ENCODE data around the gene SHC4.
"Not testable (repeated sequence)": the region's sequence is repeated elsewhere in the genome, so short reads cannot be mapped to it uniquely, and the experiment has no call there.

SHC4 gene

DNA sequence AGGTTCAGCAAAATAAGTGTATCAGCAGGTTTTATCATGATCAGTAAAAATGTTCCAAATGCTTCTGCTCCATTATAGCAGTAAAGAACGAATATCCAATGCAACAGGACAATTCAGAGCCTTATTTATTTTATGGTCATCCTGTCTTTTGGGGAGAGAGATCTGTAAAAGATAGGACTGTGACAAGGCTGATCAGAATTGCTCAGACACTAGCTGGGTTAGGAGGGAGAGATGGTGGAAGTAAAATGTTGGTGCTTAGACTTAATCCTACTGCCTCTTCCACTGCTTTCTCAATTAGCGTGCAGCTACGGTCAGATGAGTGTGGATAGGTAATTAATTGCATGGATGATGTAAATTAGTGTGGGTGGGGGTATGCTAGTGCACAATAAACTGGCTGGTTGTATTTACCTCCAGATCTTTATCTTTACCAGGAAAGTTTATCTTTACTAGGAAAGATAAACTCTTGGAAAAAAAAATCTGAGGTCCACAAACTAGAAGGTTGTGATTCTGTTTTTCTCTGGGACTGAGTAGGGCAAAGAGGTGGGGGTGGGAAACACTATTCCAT is 83.6 kb downstream of the SHC4 start:
- DNase-seq (ENCODE audit: low spot score): no peak

DNA sequence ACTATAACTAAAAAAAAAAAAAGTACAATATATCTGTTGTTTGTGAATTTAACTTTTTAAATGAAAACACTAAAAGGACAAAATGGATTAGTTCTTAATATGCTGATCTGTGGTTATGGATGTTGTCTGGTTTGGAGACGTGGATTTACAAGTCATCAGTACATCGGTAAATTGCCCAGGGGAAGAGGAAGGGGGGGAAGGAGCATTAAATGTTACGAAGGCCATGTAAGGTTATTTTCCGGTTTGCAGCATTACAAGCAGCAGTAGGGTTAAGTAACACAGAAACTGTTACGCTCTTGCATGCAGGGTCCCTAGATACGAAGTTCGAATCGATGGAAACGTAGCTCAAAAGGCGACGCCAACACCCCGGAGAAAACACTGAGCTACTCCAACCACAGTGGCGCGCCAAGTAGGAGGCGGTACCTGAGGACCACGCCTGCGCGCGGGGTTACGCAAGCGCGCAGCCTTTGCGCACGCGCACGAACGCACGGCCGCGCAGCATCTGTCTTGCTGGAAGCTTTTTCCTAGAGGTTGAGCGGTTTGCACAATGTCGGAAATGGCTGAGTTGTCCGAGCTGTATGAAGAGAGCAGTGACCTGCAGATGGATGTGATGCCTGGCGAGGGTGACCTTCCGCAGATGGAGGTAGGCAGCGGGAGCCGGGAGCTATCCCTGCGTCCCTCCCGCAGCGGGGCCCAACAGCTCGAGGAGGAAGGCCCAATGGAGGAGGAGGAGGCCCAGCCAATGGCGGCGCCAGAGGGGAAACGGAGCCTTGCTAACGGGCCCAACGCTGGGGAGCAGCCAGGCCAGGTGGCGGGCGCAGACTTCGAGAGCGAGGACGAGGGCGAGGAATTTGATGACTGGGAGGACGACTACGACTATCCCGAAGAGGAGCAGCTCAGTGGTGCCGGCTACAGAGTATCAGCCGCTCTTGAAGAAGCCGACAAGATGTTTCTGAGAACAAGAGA is 85.8 kb downstream of the SHC4 start, which contains the start of gene EID1:
TSS of gene EID1 (plus strand) at position 505 of the 966 bp plus-strand sequence. CDS start at position 548, 43 bp downstream.
- peak; percentile 94 for DNase-seq (ENCODE audit: low spot score)

DNA sequence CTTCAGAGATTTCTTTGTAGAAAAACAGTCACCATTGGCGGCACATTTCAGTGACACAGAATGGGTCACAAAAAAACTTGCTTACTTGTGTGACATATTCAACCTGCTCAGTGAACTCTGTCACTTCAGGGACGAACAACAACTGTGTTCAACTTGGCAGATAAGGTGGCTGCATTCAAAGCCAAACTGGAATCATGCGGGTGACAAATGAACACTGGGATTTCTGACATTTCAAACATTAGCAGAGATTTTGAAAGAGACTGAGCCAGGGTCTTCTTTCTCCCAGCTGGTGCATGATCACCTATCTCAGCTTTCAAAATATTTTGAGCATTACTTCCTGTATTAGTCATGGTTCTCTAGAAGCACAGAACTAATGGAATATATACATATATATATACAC is 87.7 kb downstream of the SHC4 start:
- no peak for DNase-seq (ENCODE audit: low spot score)

DNA sequence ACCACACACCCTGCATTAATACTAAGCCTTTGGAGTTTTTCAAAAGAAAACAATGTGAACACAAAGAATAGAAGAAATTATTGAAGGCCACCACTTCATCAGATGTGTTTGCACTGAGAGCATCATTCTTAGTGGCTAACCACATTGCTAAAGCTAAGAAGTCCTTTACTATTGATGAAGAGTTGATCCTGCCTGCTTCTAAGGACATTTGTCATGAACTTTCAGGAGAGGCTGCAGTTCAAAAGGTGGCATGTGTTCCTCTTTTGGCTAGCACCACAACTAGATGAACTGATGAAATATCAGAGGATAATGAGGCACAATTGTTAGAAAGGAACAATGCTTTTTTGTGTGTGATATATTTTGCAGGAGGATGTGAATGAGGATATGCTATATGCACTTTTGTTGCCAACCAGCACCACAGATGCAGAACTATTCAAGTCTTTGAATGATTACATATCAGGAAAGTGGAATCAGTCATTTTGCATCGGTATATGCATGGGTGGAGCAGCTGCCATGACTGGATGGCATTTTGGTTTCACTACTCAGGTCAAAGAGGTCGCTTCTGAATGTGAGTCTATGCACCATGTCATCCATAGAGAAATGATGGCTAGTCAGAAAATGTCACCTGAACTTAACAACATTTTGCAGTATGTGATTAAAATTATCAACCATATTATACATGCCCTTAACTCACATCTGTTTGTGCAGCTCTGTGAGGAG is 88.3 kb downstream of the SHC4 start:
- DNase-seq (ENCODE audit: low spot score): no peak

DNA sequence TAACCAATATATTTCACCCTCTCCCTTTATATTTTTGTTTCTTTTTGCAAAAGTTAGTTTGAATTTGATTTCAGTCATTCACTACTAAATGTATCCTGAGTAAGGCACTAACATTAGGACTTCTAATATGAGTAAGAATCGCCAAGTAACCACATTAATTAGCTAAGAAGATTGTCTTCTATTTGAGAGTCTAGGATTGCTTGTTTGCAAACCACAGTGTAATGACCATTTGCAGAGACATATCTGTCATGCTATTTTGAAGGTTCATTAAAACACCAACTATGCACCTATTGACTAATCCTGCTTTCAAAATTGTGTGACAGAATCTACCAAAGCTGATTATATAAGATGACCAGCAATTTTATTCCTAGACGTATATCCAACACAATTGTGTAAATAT is 91.1 kb downstream of the SHC4 start:
- DNase-seq (ENCODE audit: low spot score): no peak

DNA sequence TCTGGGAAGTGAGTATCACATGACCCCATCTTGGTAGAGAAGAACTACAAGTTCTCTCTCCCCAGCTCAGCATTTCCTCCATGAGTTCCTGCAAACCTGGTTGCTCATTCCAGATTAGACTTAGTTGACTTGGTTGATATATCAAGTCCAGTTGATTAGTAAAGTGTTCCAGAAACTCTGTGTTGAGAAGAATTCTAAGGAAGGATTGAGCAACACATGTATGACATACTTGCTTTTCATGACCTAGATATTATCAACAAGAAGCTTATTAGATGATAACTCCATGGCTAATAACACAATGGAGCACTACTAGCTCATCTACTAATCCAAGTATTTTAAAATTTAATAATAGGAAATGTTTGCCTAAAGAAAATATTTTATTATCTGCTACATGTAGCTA is 92.2 kb downstream of the SHC4 start:
- no peak for DNase-seq (ENCODE audit: low spot score)

DNA sequence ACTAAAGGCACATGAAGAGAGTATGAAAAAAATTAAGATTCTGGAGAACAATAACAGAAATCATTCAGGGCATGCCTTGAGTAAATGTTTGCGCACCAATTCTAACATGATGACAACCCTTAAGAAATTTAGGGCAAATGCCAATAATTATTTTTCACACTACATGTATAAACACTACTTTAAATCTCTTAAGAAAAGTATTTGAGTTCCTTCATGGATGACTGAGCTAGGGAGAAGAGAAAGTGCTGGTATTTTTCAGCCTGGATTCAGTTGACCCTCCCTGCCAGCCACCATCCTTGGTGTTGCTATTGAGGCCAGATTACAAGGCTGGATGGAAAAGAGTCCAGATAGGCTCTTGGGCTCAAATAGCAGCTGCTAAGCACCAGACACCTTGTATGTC is 93.8 kb downstream of the SHC4 start:
- no peak for DNase-seq (ENCODE audit: low spot score)

DNA sequence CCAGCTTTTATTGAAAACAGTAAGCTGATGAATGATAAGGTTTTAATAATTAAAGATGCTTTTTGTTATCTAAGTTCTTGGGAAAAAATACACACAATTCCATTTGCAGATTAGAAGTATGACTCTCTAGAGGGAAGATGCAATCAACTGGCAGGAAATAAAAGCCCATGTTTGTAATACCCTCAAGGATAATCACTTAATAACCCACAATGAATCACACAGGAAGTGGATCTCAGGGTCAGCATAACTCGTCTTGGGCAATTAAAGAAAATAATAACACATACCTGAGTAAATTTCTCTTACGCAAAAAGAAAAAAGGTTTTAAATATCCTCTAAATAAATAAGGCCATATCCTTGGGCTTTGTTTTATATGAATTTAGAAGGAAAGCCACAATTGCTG is 95.2 kb downstream of the SHC4 start:
- DNase-seq (ENCODE audit: low spot score): no peak

DNA sequence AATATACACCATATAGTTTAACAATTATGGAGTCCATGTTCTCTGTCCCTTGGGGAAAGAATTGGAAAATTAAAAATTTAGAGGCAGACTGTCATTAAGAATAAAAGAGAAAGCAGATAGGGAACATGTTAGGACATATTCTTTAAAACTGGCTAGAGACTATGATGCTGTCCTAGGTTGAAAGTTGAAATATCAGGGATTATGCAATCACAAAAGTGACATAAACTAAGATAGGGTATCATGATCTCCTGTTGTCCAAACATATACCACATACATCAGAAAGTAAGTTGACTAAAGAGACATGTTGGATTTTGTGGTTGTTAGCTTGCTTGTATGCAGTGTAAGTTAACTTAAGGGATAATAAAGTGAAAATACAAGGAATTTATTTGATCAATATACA is 95.7 kb downstream of the SHC4 start:
- DNase-seq (ENCODE audit: low spot score): no peak

DNA sequence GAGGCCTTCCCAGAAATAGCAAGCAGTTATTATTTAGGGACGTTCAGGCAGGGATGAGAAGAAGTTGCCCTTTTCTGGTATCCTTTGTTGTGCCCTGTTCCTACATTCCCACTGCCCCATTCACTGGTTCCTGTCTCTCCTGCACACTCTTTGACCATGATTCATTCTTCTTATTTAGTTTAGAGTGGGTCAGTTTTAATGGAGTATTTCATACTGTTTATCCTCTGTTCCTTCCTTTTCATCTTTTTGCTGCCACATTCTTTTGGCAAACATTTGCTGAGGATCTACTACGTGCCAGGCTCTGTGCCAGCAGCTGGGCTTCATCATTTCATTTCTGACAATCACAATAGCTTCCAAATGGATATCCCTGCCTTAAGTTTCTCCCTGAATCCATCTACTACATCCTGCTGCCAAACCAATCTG is 97.6 kb downstream of the SHC4 start:
- no peak for DNase-seq (ENCODE audit: low spot score)

DNA sequence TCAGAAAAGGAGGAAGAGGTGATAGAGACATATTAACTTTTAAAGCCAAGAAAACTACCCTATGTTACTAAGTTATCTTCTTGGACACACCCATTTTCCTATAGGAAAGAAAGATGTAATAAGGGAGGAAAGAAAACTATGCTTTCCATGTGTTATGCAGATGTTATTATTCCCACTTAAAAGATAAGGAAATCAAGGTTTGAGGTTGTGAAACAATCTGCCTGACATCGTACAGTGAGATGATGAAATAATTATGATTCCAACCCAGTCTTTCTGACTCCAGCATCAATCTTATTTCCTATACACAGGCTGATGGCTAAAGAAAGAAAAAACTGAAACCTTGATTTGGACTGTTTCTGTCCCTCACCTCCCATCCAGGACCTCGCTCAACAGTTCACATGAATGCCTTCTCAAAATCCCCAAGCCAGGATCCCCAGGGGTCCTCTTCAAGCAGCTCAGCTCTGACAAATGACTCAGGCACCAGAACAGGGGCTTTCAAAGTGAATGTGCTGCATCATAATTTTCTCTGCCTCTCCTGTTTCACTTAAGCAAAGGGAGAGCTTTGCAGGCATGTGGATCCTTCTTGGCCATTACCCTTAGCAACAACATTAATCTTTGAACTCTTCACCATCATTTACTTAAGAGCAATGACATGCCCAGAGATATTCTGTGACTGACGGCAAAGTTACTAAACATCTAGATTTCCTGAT is 98.2 kb downstream of the SHC4 start:
- DNase-seq (ENCODE audit: low spot score): no peak

DNA sequence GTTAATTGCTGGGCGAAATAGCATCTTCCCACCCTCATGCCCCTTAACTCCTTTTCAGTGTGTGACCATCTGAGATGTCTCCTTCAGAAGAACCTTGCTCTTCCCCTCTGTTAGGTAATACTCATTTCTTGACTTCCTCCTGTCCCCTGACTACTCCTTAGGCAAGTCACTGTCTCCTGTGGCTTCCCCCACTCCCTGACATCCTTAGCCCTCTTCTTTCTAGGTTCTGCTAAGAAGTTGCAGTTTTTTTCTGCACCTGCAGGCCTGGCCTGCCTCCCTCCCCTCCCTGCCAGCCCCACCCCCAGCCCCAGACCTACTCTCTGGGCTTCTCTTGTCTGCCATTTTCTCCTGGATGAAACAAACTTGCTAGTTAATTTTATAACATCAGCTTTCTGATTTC is 101.0 kb downstream of the SHC4 start:
- no peak for DNase-seq (ENCODE audit: low spot score)

DNA sequence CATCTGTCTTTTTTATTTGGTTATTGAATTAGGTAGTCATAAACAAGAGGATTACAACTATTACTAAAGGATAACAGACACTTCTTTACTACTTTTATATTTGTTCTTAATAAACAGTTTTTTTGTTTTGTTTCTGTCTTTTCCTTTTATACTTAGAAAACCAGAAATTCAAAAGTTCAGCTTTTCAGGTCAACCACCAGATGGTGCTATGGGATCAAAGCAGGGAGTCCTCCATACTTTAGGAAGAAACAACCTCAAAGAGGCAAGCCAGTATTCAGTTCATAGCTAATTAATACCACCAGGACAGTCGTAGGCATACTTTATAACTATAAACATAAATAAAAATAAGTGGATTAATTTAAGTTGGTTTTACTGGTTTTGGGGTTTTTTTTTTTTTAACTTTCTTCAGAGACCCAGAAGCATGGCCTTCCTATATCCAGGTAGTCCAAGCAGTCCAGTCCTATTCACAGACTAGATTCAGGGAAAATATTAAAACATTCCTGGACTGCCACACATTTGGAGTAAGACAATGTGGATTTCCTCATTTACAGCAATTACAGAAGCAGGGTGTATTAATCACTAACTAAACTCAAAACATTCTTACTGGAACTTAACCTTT is 101.8 kb downstream of the SHC4 start:
- peak; percentile 77 for DNase-seq (ENCODE audit: low spot score)

DNA sequence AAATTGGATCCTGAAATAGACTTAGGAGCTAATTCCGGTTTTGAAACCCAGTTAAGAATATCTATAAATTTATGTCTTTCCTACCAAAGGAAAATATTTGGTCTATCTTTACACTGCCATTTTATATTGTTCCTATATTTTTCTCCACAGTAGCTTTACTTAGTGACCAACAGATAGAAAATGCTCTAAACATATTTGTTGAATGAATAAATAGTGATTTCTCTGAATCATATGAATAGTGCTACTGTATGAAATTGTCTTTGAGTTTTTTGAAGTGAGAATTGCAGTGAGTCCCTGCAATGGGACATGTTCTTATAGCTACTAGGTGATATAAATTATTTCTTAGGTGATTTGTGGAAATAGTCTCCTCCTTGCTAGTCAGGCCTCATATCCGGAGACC is 104.3 kb downstream of the SHC4 start:
- DNase-seq (ENCODE audit: low spot score): no peak

DNA sequence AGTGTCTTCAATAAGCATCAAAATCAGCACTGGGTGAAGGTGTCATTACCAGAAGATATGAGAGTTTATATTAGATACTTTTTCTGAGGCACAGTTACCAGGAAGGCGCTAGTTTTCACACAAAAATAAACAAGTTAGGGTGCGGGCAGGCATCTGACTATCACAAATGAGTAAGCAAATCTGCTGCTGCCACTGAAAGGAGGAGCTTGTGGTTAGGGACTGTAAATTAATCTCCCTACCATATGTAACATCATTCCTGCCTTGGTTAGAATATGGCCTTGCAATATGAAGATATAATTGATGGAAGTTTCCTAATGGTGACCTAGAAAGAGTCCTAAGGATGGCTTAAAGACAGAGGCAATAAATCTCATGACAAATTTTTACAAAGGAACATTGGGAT is 105.3 kb downstream of the SHC4 start:
- DNase-seq (ENCODE audit: low spot score): no peak

DNA sequence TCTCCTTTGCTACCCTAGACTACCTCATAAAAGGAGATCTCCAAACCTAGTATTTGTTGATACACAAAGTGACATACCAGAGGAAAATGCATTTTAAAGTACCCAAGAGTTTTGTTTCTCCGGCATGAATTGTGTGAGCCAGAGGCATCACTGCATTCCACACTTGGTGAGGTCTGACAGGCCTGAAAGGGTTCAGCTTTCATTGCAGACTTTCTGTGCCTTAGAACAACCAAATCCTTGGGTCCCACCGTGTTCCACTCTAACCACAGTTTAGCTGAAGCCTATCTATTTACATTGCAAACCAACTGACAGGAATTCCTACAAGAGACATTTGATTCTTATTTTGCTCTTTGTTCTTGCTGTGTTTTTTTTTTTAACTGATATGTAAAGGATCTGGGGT is 106.8 kb downstream of the SHC4 start:
- no peak for DNase-seq (ENCODE audit: low spot score)

DNA sequence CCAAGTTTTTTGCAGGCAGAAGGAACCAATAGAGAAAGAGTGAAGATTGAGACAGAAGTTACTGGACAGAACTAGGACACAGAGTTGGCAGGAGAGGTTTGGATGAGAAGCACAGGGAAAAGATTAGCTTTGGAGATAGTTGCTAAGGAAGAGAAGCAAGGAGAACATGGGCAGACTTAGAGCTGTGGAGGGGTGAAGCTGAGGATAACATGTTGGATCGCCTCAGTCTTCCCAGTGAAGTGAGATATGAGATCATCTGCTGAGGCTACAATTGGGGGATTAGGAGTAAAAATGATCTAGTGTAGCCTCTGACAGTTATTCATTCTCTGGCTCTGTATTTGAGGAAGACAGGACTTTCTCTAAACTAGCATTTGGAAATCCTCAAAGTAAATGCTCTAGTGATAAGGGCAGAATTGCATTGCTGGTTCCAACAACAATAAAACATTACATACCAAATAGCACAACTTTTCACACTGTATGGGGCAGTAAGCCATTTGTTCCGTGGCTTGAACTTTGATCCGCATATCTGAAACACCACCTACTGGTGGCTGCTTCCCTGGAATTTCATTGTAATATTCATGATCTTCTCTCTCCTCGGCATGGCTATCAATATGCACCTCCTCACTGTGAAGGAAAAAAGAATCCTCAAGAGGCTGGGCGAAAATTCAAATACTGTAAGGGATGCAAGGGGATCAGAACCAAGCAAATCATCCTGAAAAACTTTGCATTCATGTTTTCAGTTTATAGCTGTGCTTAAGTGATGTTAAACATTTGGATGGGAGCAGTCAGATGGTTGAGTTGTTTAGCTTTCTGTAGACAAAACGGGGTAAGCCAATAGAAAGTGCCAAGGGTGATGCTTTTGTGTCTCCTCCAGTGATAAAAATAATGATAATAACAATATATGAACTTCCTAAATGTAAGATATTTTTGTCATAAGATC is 107.9 kb downstream of the SHC4 start:
- DNase-seq (ENCODE audit: low spot score): no peak

DNA sequence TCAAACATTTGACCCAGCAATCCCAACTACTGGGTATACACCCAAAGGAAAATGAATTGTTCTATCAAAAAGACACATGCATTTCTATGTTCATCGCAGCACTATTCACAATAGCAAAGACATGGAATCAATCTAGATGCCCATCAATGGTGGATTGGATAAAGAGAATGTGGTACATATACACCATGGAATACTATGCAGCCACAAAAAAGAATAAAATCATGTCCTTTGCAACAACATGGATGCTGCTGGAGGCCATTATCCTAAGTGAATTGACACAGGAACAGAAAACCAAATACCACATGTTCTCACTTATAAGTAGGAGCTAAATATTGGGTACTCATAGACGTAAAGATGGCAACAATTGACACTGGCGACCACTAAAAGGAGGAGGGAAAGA is 109.3 kb downstream of the SHC4 start:
- DNase-seq (ENCODE audit: low spot score): not testable (repeated sequence)

DNA sequence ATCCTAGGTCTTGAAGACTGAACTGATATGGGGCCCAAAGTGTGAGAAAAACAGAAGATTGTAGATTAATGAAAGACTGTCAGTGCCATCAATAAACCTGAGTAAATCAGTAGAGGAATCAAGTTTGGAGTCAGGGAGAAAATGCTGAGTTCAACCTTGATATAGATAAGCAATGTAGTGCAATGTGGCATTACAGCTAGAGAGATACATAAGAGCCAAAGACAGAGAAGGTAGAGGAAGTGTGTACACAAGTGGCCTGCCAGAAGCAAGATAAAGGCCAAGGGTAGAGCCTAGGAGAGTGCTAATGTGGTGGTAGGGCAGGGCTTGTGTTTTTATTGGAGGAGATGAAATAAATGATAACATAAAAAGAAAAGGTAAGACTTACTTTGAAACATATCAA is 111.8 kb downstream of the SHC4 start:
- no peak for DNase-seq (ENCODE audit: low spot score)

DNA sequence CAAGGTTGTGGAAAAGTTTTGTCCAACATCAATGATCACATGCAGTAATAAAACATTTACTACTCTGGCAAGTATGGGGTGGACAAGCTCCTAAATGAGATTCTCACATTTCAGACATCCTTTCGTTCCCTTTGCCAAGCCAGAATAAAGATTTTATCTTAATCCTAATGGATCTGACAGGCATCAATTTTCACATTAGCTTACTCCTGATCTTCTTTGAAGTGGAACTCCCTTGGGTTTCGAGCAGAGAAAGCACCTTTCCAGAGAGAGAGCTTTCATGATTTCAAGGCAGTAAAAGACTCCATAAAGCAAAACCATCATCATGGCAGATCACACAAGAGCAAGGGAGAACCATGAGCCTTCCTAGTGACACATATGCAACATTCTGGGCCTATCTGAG is 113.1 kb downstream of the SHC4 start:
- DNase-seq (ENCODE audit: low spot score): no peak

DNA sequence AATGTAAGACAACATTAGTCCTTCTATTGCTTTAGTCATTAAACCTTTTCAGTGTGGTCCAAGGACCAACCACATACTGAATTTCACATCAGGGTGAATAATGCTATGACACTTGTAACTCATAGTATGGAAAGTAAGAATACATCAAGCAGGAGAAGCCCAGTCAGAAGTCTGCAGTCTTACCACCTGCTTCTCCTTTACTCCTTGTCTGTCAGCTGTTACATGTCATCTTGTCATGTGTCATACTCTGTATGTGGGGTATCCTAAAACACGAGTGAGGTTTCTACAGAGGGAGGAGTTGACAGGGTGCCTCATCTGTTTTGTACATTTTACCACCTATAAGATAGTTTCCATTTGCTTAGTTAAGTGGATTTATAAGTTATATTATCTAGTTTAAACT is 118.6 kb downstream of the SHC4 start:
- no peak for DNase-seq (ENCODE audit: low spot score)
